B cell (primary cell): ENCODE results near the gene LHFPL6. TPM values are rescaled to one million over a fixed set of nuclear protein-coding genes. Genes with fewer than 3 reads are reported as not detected.

ENCODE experiments used
- ATAC-seq: fragments of 200-7000 bp; cut with Tn5 transposase; one replicate; pipeline ENCODE4 v1.10.0; 2021; ENCODE audit warnings: low read depth, mild to moderate bottlenecking, moderate number of reproducible peaks, moderate library complexity
- CTCF ChIA-PET: fragments of 350-600 bp; sonication (Branson Sonifier 250); formaldehyde crosslinking; loops from one replicate; lab custom pipeline; 2021; ENCODE audit warnings: antibody characterized with exemption, inconsistent platforms; lab: Charles Lee
- POLR2A ChIA-PET: fragments of 350-600 bp; sonication (Branson Sonifier 250); formaldehyde crosslinking; loops from one replicate; lab custom pipeline; 2021; ENCODE audit warnings: antibody characterized with exemption; lab: Charles Lee
- DNase-seq: peaks from one replicate; pipeline ENCODE4 v3.0.0; 2013
- H2AFZ ChIP-seq: 2 replicates; pipeline ENCODE4 v1.6.1; 2012; ENCODE audit warnings: mild to moderate bottlenecking, low read depth, low read length; ENCODE audit not compliant: insufficient read depth, poor library complexity, severe bottlenecking
- H3K27ac ChIP-seq, 2 donors: 1 replicate in 1 of 2; 2 replicates in 1 of 2; pipeline ENCODE4 v1.5.1; 2012 to 2013; ENCODE audit warnings: low read length in 2 of 2, mild to moderate bottlenecking in 2 of 2, moderate library complexity in 1 of 2
- H3K27me3 ChIP-seq, 4 experiments: fragments of 200-600 bp in 1 of 4; sonication (generic) in 1 of 4; replicated peaks in 1 of 4; 1 replicate in 2 of 4; 2 replicates in 2 of 4; pipeline versions ENCODE4 v1.6.1 to v1.7.0; 2013 to 2016; ENCODE audit warnings: low read length in 3 of 4, mild to moderate bottlenecking in 2 of 4, mixed read lengths in 1 of 4, moderate library complexity in 1 of 4; ENCODE audit not compliant: insufficient read depth in 4 of 4, control insufficient read depth in 3 of 4; ENCODE audit errors: control extremely low read depth in 1 of 4
- H3K36me3 ChIP-seq, 2 experiments: replicated peaks in 1 of 2; 1 replicate in 1 of 2; 2 replicates in 1 of 2; pipeline versions ENCODE4 v1.6.1 to v1.7.1; 2013; ENCODE audit warnings: low read length in 1 of 2; ENCODE audit not compliant: insufficient read depth in 2 of 2, control insufficient read depth in 1 of 2; ENCODE audit errors: control extremely low read depth in 1 of 2, extremely low read depth in 1 of 2
- H3K4me1 ChIP-seq, 2 donors: fragments of 200-600 bp in 1 of 2; sonication (generic) in 1 of 2; 1 replicate in 1 of 2; 2 replicates in 1 of 2; pipeline versions ENCODE4 v1.5.1 to v1.6.1; 2013 to 2017; ENCODE audit warnings: low read length in 2 of 2; ENCODE audit not compliant: control insufficient read depth in 2 of 2, insufficient read depth in 2 of 2
- H3K4me2 ChIP-seq: replicated peaks from 2 replicates; pipeline ENCODE3; 2012; ENCODE audit warnings: mild to moderate bottlenecking, low read depth, low read length; ENCODE audit not compliant: poor library complexity, severe bottlenecking
- H3K4me3 ChIP-seq, 5 experiments: fragments of 200-600 bp in 1 of 5; sonication (generic) in 1 of 5; 1 replicate in 3 of 5; 2 replicates in 2 of 5; pipeline versions ENCODE4 v1.5.1 to v1.7.0; 2011 to 2016; ENCODE audit warnings: low read length in 4 of 5, mild to moderate bottlenecking in 4 of 5, low read depth in 2 of 5, control low read depth in 1 of 5, moderate library complexity in 1 of 5; ENCODE audit not compliant: insufficient read depth in 1 of 5; ENCODE audit errors: control extremely low read depth in 1 of 5, extremely low read depth in 1 of 5
- H3K79me2 ChIP-seq: fragments of 200-600 bp; sonication (generic); one replicate; pipeline ENCODE4 v1.6.0; 2016; ENCODE audit warnings: low read length; ENCODE audit not compliant: control insufficient read depth, insufficient read depth
- H3K9ac ChIP-seq: fragments of 200-600 bp; sonication (generic); 2 replicates; pipeline ENCODE4 v1.6.1; 2017; ENCODE audit warnings: mild to moderate bottlenecking, low read length, moderate library complexity
- H3K9me3 ChIP-seq, 3 donors: one replicate each; pipeline versions ENCODE4 v1.6.1 to v1.7.1; 2013; ENCODE audit warnings: low read length in 2 of 3; ENCODE audit not compliant: control insufficient read depth in 2 of 3, insufficient read depth in 1 of 3; ENCODE audit errors: control extremely low read depth in 1 of 3
- H4K20me1 ChIP-seq: 2 replicates; pipeline ENCODE4 v1.6.0; 2012; ENCODE audit warnings: mild to moderate bottlenecking, low read length; ENCODE audit not compliant: insufficient read depth, control insufficient read depth, poor library complexity, severe bottlenecking
- H3K27ac Mint-ChIP-seq: one replicate; pipeline ENCODE4 v1.8.0; 2021; ENCODE audit warnings: mixed read lengths
- H3K27me3 Mint-ChIP-seq: one replicate; pipeline ENCODE4 v1.8.0; 2021; ENCODE audit warnings: mixed read lengths
- H3K4me1 Mint-ChIP-seq: one replicate; pipeline ENCODE4 v1.8.0; 2021; ENCODE audit warnings: mixed read lengths
- H3K4me3 Mint-ChIP-seq: one replicate; pipeline ENCODE4 v1.8.0; 2021; ENCODE audit warnings: mixed read lengths
- H3K9me3 Mint-ChIP-seq: one replicate; pipeline ENCODE4 v1.8.0; 2022; ENCODE audit warnings: mixed read lengths; ENCODE audit not compliant: insufficient read depth
- CTCF ChIP-seq: fragments of 200-600 bp; IDR thresholded peaks from one replicate; pipeline ENCODE4 v1.8.0; 2022; ENCODE audit warnings: antibody characterized with exemption, mild to moderate bottlenecking
- EZH2 ChIP-seq: IDR thresholded peaks from 2 replicates; pipeline ENCODE4 v1.6.1; 2012; ENCODE audit warnings: borderline replicate concordance, low read depth, mild to moderate bottlenecking, moderate library complexity, low read length; ENCODE audit not compliant: insufficient read depth, poor library complexity, severe bottlenecking
- WGBS: methylation state at CpG from one replicate; pipeline ENCODE4 v1.1.5; 2013; ENCODE audit warnings: missing lambda C conversion rate; ENCODE audit not compliant: insufficient coverage; 5-methylcytosine and 5-hydroxymethylcytosine counted together
- intact Hi-C: fragments of 100-400 bp; cut with micrococcal nuclease; formaldehyde crosslinking; loops from one replicate; pipeline ENCODE4 v1.10.0; 2022
- polyA plus RNA-seq: library from polyadenylated mRNA; depleted of rRNA; stranded (reverse); fragments of >200 nt; gene quantifications from 2 replicates; pipeline ENCODE4 v1.2.3, GENCODE V29; 2012
- total RNA-seq, 2 donors: library from RNA; stranded (reverse); fragments of 120-200 nt in 1 of 2; gene quantifications; 1 replicate in 1 of 2; 2 replicates in 1 of 2; pipeline versions ENCODE4 v1.2.3 to v1.2.4, GENCODE V29; 2013 to 2022

LHFPL6 gene
- total and polyA plus RNA-seq, 2 donors (not counting 1 experiment from before 2014, with no cell fraction given), result 0.01 TPM; not detected in 1

- peaks cover 8 to 13% of the 10 kb centered on the region in 2 donors for H3K4me1 ChIP-seq
- DNase-seq (no peak), ATAC-seq (no peak)
- intact Hi-C loops, result no loop called here
- no CpG with 5 or more reads among the region's 4 CpGs for WGBS
- ChIA-PET CTCF (no interaction called here), POLR2A (no interaction called here)
- no peak overlapping the region for H3K4me3 ChIP-seq
- no peak overlapping the region for H3K27ac ChIP-seq
- H3K27ac Mint-ChIP-seq, result no peak overlapping the region
- no peak overlapping the region for H2AFZ ChIP-seq
- no peaks in the 10 kb centered on the region for H4K20me1 ChIP-seq
- H3K27me3 ChIP-seq, result no peaks in the 10 kb centered on the region
- H3K4me1 Mint-ChIP-seq, result peaks cover 18% of the 10 kb centered on the region
- H3K4me2 ChIP-seq, result no peak overlapping the region
- H3K27me3 Mint-ChIP-seq, result no peaks in the 10 kb centered on the region
- H3K79me2 ChIP-seq, result no peaks in the 10 kb centered on the region
- H3K4me3 Mint-ChIP-seq, result no peak overlapping the region
- no peaks in the 10 kb centered on the region for H3K9me3 Mint-ChIP-seq
- no peak overlapping the region for H3K9ac ChIP-seq
- H3K36me3 ChIP-seq, result no peaks in the 10 kb centered on the region
- H3K9me3 ChIP-seq, result peaks cover 0 to 5% (median 0%) of the 10 kb centered on the region in 3 donors
- TF ChIP-seq CTCF (no peak), EZH2 (no peak)
Measured at GRCh38 chr13:39455521-39456175, 147.3 kb downstream of the LHFPL6 start.

- no peak overlapping the region for H3K27ac ChIP-seq
Measured at GRCh38 chr13:39452834-39453233, 150.2 kb downstream of the LHFPL6 start.

More at GRCh38 chr13:39452834-39453233, 150.2 kb downstream of the LHFPL6 start:
- ChIA-PET POLR2A (no interaction called here), CTCF (no interaction called here)
- H3K4me3 Mint-ChIP-seq, result no peak overlapping the region
- H3K4me1 Mint-ChIP-seq, result peaks cover 18% of the 10 kb centered on the region
- TF ChIP-seq CTCF (no peak), EZH2 (no peak)
- Histone ChIP-seq H3K27me3 (no peaks in the 10 kb centered on the region), H3K79me2 (no peaks in the 10 kb centered on the region), H4K20me1 (no peaks in the 10 kb centered on the region), H3K9ac (no peak overlapping the region), H3K4me3 (no peak overlapping the region), H3K9me3 (peaks cover 0 to 5% (median 0%) of the 10 kb centered on the region in 3 donors), H2AFZ (no peak overlapping the region), H3K4me2 (no peak overlapping the region), H3K36me3 (no peaks in the 10 kb centered on the region), H3K4me1 (peaks cover 8 to 13% of the 10 kb centered on the region in 2 donors)
- intact Hi-C loops, result no loop called here
- ATAC-seq, result no peak
- no peak overlapping the region for H3K27ac Mint-ChIP-seq
- H3K27me3 Mint-ChIP-seq, result no peaks in the 10 kb centered on the region
- no peaks in the 10 kb centered on the region for H3K9me3 Mint-ChIP-seq
- 67% methylated on average over 1 of the region's 1 CpG for WGBS
- no peak for DNase-seq
